GM12891 (cell line): ENCODE measurements around the gene EHMT1.

Experiments used
- PAX5 ChIP-seq: IDR thresholded peaks from 2 replicates; pipeline ENCODE4 v1.6.1; 2011; ENCODE audit warnings: low read length, moderate library complexity, mild to moderate bottlenecking; ENCODE audit not compliant: insufficient read depth, severe bottlenecking
- POLR2A ChIP-seq: IDR thresholded peaks from 2 replicates; pipeline ENCODE4 v1.6.1; 2011; ENCODE audit warnings: low read depth, low read length, control low read depth
- POLR2AphosphoS5 ChIP-seq: IDR thresholded peaks from 2 replicates; pipeline ENCODE4 v1.6.1; 2011; ENCODE audit warnings: low read depth, low read length, control low read depth
- SPI1 ChIP-seq: IDR thresholded peaks from 2 replicates; pipeline ENCODE4 v1.6.1; 2011; ENCODE audit warnings: low read depth, low read length, control low read depth
- TAF1 ChIP-seq: IDR thresholded peaks from 2 replicates; pipeline ENCODE4 v1.6.1; 2011; ENCODE audit warnings: low read depth, low read length, control low read depth

DNA sequence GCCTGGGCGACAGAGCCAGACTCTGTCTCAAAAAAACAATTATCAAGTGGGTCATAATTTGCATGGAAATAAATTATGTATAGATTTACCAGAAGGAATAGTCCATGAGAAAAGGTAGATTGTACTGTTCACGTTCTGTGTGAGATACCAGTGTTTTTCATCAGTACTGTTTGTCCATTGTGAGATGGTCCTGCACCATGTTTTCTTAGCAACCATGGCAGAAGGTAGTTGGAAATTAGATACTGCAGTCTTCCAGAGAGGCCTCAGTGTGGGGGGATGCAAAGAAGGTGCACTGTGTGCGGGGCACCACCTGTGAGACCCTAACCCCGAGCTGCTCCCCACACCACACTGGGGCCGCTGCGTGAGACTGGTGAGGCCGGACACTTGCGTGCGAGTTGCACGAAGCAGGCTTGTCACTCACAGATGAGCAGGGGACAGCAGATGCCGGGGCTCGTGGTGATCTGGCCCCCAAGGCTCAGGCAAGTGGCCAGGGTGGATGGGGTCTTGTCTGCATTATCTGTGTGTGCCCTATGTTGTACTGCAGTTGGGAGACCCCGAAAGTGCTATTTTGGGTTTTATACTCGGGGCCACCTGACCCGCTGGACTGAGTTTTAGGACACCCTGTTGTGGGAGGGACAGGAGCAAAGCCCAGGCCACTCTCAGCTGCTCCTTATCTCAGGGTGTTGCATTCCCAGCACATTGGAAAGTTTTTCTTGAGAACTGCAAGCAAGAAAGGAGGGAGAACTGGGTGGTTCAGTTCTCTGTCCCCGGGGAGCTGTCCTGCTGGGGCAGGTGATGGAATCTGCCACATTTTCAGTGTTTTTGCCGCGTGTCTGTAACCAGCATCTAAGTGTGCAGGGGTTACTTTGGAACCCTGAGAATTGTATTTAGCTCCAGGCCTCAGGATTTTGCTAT is 61.9 kb downstream of the EHMT1 start:
- TF ChIP-seq POLR2A (no peak), POLR2AphosphoS5 (no peak), TAF1 (no peak), PAX5 (no peak), SPI1 (no peak)
